ENCODE results near the gene TMEM130. TPM values are rescaled to one million over a fixed set of nuclear protein-coding genes. Genes with fewer than 3 reads are reported as not detected.
A peak's percentile ranks its signal among the peaks of the same experiment; 100 is the strongest.

TMEM130 gene
- total RNA-seq, 1 experiment from 2014 or later: not detected

DNA sequence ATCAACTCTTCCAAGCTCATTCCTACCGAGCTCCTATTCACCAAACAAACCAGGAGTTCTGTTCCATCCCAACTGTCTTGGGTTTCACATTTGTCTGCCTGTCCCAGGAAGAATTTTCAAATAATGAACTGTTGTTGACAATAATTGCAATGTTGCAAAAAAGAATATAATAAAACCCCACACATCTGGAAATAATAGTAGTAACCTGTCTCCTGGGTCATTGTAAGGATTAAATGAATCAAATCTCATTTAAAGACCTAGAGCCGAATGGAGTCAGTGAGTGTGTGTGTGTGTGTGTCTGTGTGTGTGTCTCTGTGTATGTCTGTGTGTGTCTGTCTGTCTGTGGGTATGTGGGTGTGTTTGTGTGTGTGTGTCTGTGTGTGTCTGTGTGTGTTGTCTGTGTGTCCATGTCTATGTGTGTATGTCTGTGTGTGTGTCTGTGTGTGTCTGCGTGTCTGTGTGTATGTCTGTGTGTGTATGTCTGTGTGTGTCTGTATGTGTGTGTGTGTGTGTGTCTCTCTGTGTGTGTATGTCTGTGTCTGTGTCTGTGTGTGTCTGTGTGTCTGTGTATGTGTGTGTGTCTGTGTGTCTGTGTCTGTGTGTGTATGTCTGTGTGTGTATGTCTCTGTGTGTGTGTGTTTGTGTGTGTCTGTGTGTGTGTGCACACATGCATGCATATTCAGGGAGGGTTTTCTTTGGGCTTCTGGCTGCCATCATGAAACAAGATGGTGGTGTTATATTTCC lies 52.7 kb downstream of the TMEM130 start:
- Histone ChIP-seq H3K27me3 (no peaks in the 10 kb centered on the region), H3K27ac (no peak overlapping the region), H3K9me3 (replicated peaks) (no peaks in the 10 kb centered on the region), H3K4me1 (no peaks in the 10 kb centered on the region), H3K4me3 (no peak overlapping the region), H3K36me3 (no peaks in the 10 kb centered on the region)
- DNase-seq: no peak

DNA sequence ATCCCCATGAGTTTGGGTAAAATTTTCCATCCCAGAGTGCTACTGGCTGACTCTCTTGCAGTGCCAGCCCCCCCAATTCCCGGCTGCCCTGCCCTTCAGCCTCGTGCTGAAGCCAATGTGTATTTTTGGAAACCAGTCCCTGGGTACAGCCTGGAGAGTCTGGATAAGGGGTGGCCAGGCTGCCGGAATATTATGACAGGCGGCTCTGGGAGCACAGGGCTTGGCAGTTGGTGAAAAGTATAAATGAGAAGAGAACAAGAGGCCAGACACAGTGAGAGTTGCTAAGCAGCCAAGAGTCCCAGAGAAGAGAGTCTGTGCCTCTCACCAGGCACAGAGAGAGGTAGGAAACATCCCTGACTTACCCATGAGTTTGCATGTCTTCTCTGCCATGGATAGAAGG lies 53.6 kb downstream of the TMEM130 start:
- H3K4me3 ChIP-seq: no peak overlapping the region
- no peaks in the 10 kb centered on the region for H3K36me3 ChIP-seq
- no peak for DNase-seq
- H3K27me3 ChIP-seq: no peaks in the 10 kb centered on the region
- no peak overlapping the region for H3K27ac ChIP-seq
- no peaks in the 10 kb centered on the region for H3K9me3 ChIP-seq (replicated peaks)
- no peaks in the 10 kb centered on the region for H3K4me1 ChIP-seq

- DNase-seq: no peak
- Histone ChIP-seq H3K27ac (no peak overlapping the region), H3K4me3 (no peak overlapping the region), H3K27me3 (no peaks in the 10 kb centered on the region), H3K9me3 (replicated peaks) (no peaks in the 10 kb centered on the region), H3K4me1 (peaks cover 6% of the 10 kb centered on the region), H3K36me3 (no peaks in the 10 kb centered on the region)
These were observed 54.5 kb downstream of the TMEM130 start for GRCh38 chr7:98815313-98815712.

- Histone ChIP-seq H3K27ac (no peak overlapping the region), H3K4me1 (peaks cover 22% of the 10 kb centered on the region), H3K4me3 (no peak overlapping the region), H3K27me3 (no peaks in the 10 kb centered on the region), H3K36me3 (no peaks in the 10 kb centered on the region), H3K9me3 (replicated peaks) (no peaks in the 10 kb centered on the region)
- no peak for DNase-seq
These were observed 58.5 kb downstream of the TMEM130 start for GRCh38 chr7:98811299-98811698.

GRCh38 chr7:98810153-98810802 lies 59.5 kb downstream of the TMEM130 start:
- peak; percentile 99 for DNase-seq
- H3K4me1 ChIP-seq: peaks cover 28% of the 10 kb centered on the region

GRCh38 chr7:98808751-98809460 lies 60.9 kb downstream of the TMEM130 start:
- DNase-seq: peak; percentile 32 to 48
- Histone ChIP-seq H3K27me3 (no peaks in the 10 kb centered on the region), H3K4me3 (no peak overlapping the region), H3K9me3 (replicated peaks) (no peaks in the 10 kb centered on the region), H3K36me3 (no peaks in the 10 kb centered on the region), H3K4me1 (peaks cover 28% of the 10 kb centered on the region), H3K27ac (no peak overlapping the region; the same call in 1 of the 2 replicates)

More at GRCh38 chr7:98810153-98810802, 59.5 kb downstream of the TMEM130 start:
- Histone ChIP-seq H3K36me3 (no peaks in the 10 kb centered on the region), H3K27me3 (no peaks in the 10 kb centered on the region), H3K27ac (peak overlapping the region; percentile 71), H3K4me3 (no peak overlapping the region), H3K9me3 (replicated peaks) (no peaks in the 10 kb centered on the region)

GRCh38 chr7:98807068-98808048 lies 62.5 kb downstream of the TMEM130 start:
- peaks cover 30% of the 10 kb centered on the region for H3K4me1 ChIP-seq
- no peaks in the 10 kb centered on the region for H3K9me3 ChIP-seq (replicated peaks)
- no peak for DNase-seq

DNA sequence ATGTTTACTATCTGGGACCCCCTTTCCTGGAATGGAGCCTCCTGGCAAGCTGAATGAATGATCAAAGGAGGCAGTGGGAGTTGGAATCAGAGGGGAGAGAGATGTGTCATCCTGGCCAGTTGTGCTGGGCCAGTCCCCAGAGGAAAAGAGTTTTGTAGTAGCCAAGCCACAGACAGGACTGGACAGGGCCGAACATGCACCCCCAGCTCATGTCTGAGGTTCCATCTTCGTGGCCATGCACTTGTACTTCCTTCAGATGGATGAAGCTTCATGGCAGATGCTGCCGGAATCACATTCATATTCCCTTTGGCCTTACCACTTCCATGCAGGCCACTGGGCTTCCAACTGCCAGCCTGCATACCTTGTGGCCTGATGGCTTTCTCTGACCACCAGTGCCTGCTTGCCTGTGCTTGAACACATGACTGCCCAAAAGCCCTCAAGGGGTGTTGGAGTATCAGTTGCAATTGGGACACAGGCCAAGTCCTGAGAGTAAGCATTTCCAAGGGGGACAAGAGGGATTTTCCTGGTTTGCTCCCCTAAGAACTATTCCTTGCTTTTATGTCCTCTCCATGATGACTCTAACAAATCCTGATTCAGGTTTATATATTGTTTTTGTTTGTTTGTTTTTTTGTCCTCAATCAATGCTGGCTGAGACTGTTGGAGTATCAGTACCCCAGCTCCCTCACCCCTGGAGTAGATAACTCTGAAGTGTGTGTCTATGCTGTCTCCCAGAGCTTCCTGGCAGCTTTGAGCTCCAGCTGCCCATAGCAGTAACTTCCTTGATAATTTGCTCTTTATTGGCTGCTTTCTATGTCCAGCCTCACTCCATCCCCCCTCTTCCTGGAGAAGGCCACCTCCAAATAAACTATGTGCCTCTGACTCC lies 63.6 kb downstream of the TMEM130 start:
- H3K4me1 ChIP-seq: peaks cover 35% of the 10 kb centered on the region
- no peaks in the 10 kb centered on the region for H3K27me3 ChIP-seq
- DNase-seq: peak; percentile 45 to 58
- H3K27ac ChIP-seq: no peak overlapping the region
- no peak overlapping the region for H3K4me3 ChIP-seq
- H3K36me3 ChIP-seq: no peaks in the 10 kb centered on the region
- H3K9me3 ChIP-seq (replicated peaks): no peaks in the 10 kb centered on the region

More at GRCh38 chr7:98807068-98808048, 62.5 kb downstream of the TMEM130 start:
- Histone ChIP-seq H3K27me3 (no peaks in the 10 kb centered on the region), H3K4me3 (no peak overlapping the region), H3K27ac (no peak overlapping the region), H3K36me3 (no peaks in the 10 kb centered on the region)

- no peak for DNase-seq
- Histone ChIP-seq H3K4me1 (peaks cover 15% of the 10 kb centered on the region), H3K27ac (no peak overlapping the region), H3K4me3 (no peak overlapping the region), H3K36me3 (no peaks in the 10 kb centered on the region), H3K27me3 (no peaks in the 10 kb centered on the region), H3K9me3 (replicated peaks) (peaks cover 6% of the 10 kb centered on the region; the same call in 1 of the 2 replicates)
These were observed 67.1 kb downstream of the TMEM130 start for GRCh38 chr7:98802781-98803110.

DNA sequence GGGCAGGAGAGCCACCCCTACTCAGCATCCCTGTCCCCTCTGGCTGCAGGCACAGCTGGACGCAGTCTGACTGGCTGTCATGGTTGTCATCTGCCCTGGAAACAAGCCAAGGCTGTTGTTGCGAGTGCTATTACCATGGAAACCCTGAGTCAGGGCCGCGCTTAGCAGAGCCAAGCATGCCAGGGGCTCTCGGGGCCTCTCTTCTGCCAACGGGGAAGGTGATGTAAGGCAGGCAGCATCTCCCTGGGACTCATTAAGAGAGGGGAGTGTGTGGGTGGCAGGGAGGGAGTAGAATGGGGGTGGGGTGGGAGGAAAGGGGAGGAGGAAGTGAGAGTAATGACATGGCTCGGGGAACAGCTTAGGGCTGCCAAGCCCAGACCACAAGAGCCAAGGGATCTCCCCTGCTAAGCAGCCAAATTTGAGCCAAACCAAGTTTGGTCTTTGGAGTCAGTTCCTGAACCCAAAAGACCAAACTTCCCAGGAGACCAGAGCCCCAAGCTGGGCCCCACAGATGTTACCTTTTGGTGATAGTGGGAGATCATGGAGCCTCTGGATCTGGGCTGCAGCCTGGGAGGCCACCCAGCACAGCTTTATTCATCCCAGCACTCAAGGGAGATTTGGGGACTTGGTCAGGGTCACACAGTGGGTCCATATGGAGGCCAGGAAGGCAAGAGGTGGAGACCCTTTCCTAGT lies 67.6 kb downstream of the TMEM130 start:
- H3K36me3 ChIP-seq: no peaks in the 10 kb centered on the region
- DNase-seq: peak; percentile 80 to 82
- peaks cover 6% of the 10 kb centered on the region; the same call in 1 of the 2 replicates for H3K9me3 ChIP-seq (replicated peaks)
- no peak overlapping the region for H3K4me3 ChIP-seq
- no peak overlapping the region for H3K27ac ChIP-seq
- peaks cover 17% of the 10 kb centered on the region for H3K4me1 ChIP-seq
- H3K27me3 ChIP-seq: no peaks in the 10 kb centered on the region

- Histone ChIP-seq H3K27me3 (no peaks in the 10 kb centered on the region), H3K27ac (no peak overlapping the region), H3K9me3 (replicated peaks) (peaks cover 6% of the 10 kb centered on the region; the same call in 1 of the 2 replicates), H3K4me1 (peaks cover 17% of the 10 kb centered on the region; the same call in 1 of the 2 replicates), H3K36me3 (no peaks in the 10 kb centered on the region), H3K4me3 (no peak overlapping the region)
- DNase-seq: no peak
These were observed 68.8 kb downstream of the TMEM130 start for GRCh38 chr7:98800996-98801395.

- Histone ChIP-seq H3K9me3 (replicated peaks) (peaks cover 9% of the 10 kb centered on the region; the same call in 1 of the 2 replicates), H3K27ac (no peak overlapping the region), H3K4me3 (no peak overlapping the region), H3K4me1 (peaks cover 9% of the 10 kb centered on the region; the same call in 1 of the 2 replicates), H3K27me3 (no peaks in the 10 kb centered on the region), H3K36me3 (no peaks in the 10 kb centered on the region)
- peak; percentile 32 to 54 for DNase-seq
These were observed 72.7 kb downstream of the TMEM130 start for GRCh38 chr7:98797150-98797549.
